HepG2 (cell line): Measurements from ENCODE around the gene MICA. TPM values are rescaled to one million over a fixed set of nuclear protein-coding genes. Genes with fewer than 3 reads are reported as not detected.
A peak's percentile ranks its signal among the peaks of the same experiment; 100 is the strongest.

Source experiments
- CREM ChIP-seq, 2 experiments: sonication (generic) in 1 of 2; formaldehyde crosslinking in 1 of 2; IDR thresholded peaks; 2 replicates each; pipeline versions ENCODE4 v1.4.0 to v1.6.1; 2016 to 2020; ENCODE audit warnings: antibody characterized with exemption in 1 of 2, mild to moderate bottlenecking in 1 of 2, missing genetic modification reagents in 1 of 2
- GATAD2A ChIP-seq: IDR thresholded peaks from 2 replicates; pipeline ENCODE4 v1.6.1; 2016
- HBP1 ChIP-seq: IDR thresholded peaks from 2 replicates; pipeline ENCODE4 v1.6.1; 2016; ENCODE audit warnings: low read depth, control low read depth
- JUND ChIP-seq: sonication (generic); formaldehyde crosslinking; IDR thresholded peaks from 2 replicates; pipeline ENCODE4 v1.8.0; 2022; ENCODE audit warnings: mild to moderate bottlenecking, missing genetic modification reagents
- MIER2 ChIP-seq: IDR thresholded peaks from 2 replicates; pipeline ENCODE4 v1.6.1; 2016; ENCODE audit warnings: missing biosample characterization, missing genetic modification reagents
- NR2F6 ChIP-seq, 2 experiments: IDR thresholded peaks; 2 replicates each; pipeline ENCODE4 v1.6.1; 2016; ENCODE audit warnings: antibody characterized with exemption in 1 of 2, mild to moderate bottlenecking in 1 of 2
- PITX1 ChIP-seq: sonication (generic); formaldehyde crosslinking; IDR thresholded peaks from 2 replicates; pipeline ENCODE4 v1.5.1; 2020; ENCODE audit warnings: mild to moderate bottlenecking, missing genetic modification reagents
- SNRNP70 ChIP-seq: fragments of 200-400 bp; formaldehyde crosslinking; IDR thresholded peaks from 2 replicates; pipeline ENCODE4 v1.6.1; 2017; ENCODE audit warnings: mild to moderate bottlenecking, low read depth, low read length, moderate library complexity
- ZFP1 ChIP-seq: IDR thresholded peaks from 2 replicates; pipeline ENCODE4 v1.6.1; 2016
- ZNF550 ChIP-seq: sonication (generic); formaldehyde crosslinking; IDR thresholded peaks from 2 replicates; pipeline ENCODE4 v1.4.0; 2020; ENCODE audit warnings: mild to moderate bottlenecking, missing genetic modification reagents, borderline replicate concordance
- ZNF687 ChIP-seq: sonication (generic); formaldehyde crosslinking; IDR thresholded peaks from 2 replicates; pipeline ENCODE4 v1.5.1; 2020; ENCODE audit warnings: mild to moderate bottlenecking, missing genetic modification reagents, moderate library complexity
- ZNF747 ChIP-seq: sonication (generic); formaldehyde crosslinking; IDR thresholded peaks from 2 replicates; pipeline ENCODE4 v1.8.1; 2023; ENCODE audit warnings: missing genetic modification reagents, mild to moderate bottlenecking, borderline replicate concordance
- polyA plus RNA-seq, 8 experiments: library from polyadenylated mRNA; depleted of rRNA in 3 of 8; stranded (reverse) in 7 of 8; unstranded in 1 of 8; fragments of >200 nt; fragmentation: Illumina TruSeq in 4 of 8; extraction: Trizol in 4 of 8; gene quantifications; 2 replicates each; pipeline versions ENCODE4 v1.2.1 to v1.2.3, GENCODE V29; 2011 to 2016; ENCODE audit warnings: low read depth in 4 of 8, missing spikeins in 1 of 8, mixed read lengths in 1 of 8; ENCODE audit not compliant: insufficient read depth in 1 of 8
- total RNA-seq, 5 experiments: library from RNA; depleted of rRNA; stranded (reverse); fragments of >200 nt; fragmentation: Illumina TruSeq; extraction: Trizol; gene quantifications; 2 replicates each; pipeline ENCODE4 v1.2.3, GENCODE V29; 2016; ENCODE audit warnings: low read depth in 1 of 5
- TF ChIP-seq, protein P1 (sequence below): sonication (generic); formaldehyde crosslinking; IDR thresholded peaks from 2 replicates; pipeline ENCODE4 v1.4.0; 2020; ENCODE audit warnings: missing genetic modification reagents
- TF ChIP-seq, protein P2 (sequence below): sonication (generic); formaldehyde crosslinking; IDR thresholded peaks from 2 replicates; pipeline ENCODE4 v1.5.0; 2020; ENCODE audit warnings: mild to moderate bottlenecking, missing genetic modification reagents, moderate library complexity
- TF ChIP-seq, protein P3 (sequence below): sonication (generic); formaldehyde crosslinking; IDR thresholded peaks from 2 replicates; pipeline ENCODE4 v1.4.0; 2020; ENCODE audit warnings: missing genetic modification reagents, low read depth, mild to moderate bottlenecking, borderline replicate concordance

The MICA gene
- total and polyA plus RNA-seq, 2 of the 13 experiments (the other 11 are each of a cell fraction or from before 2014, with no cell fraction given): 21.6 to 38.1 TPM

GRCh38 chr6:31366693-31367470 lies 36.5 kb upstream of the MICA start (continued):
- TF ChIP-seq, protein P1, sequence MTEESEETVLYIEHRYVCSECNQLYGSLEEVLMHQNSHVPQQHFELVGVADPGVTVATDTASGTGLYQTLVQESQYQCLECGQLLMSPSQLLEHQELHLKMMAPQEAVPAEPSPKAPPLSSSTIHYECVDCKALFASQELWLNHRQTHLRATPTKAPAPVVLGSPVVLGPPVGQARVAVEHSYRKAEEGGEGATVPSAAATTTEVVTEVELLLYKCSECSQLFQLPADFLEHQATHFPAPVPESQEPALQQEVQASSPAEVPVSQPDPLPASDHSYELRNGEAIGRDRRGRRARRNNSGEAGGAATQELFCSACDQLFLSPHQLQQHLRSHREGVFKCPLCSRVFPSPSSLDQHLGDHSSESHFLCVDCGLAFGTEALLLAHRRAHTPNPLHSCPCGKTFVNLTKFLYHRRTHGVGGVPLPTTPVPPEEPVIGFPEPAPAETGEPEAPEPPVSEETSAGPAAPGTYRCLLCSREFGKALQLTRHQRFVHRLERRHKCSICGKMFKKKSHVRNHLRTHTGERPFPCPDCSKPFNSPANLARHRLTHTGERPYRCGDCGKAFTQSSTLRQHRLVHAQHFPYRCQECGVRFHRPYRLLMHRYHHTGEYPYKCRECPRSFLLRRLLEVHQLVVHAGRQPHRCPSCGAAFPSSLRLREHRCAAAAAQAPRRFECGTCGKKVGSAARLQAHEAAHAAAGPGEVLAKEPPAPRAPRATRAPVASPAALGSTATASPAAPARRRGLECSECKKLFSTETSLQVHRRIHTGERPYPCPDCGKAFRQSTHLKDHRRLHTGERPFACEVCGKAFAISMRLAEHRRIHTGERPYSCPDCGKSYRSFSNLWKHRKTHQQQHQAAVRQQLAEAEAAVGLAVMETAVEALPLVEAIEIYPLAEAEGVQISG (CRISPR knock-in tag): peak; percentile 23; the same call in 1 of the 2 replicates
- TF ChIP-seq MIER2 (CRISPR knock-in tag): peak; percentile 77; the same call in 1 of the 2 replicates
- TF ChIP-seq NR2F6 (IDR thresholded peaks at IDR 0.05): no peak
- peak; percentile 20; the same call in 1 of the 2 replicates for TF ChIP-seq NR2F6 (CRISPR knock-in tag; IDR thresholded peaks at IDR 0.05)
- TF ChIP-seq, protein P2, sequence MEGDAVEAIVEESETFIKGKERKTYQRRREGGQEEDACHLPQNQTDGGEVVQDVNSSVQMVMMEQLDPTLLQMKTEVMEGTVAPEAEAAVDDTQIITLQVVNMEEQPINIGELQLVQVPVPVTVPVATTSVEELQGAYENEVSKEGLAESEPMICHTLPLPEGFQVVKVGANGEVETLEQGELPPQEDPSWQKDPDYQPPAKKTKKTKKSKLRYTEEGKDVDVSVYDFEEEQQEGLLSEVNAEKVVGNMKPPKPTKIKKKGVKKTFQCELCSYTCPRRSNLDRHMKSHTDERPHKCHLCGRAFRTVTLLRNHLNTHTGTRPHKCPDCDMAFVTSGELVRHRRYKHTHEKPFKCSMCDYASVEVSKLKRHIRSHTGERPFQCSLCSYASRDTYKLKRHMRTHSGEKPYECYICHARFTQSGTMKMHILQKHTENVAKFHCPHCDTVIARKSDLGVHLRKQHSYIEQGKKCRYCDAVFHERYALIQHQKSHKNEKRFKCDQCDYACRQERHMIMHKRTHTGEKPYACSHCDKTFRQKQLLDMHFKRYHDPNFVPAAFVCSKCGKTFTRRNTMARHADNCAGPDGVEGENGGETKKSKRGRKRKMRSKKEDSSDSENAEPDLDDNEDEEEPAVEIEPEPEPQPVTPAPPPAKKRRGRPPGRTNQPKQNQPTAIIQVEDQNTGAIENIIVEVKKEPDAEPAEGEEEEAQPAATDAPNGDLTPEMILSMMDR (CRISPR knock-in tag): peak; percentile 98
- no peak; the same call in 1 of the 2 replicates for TF ChIP-seq PITX1 (CRISPR knock-in tag)
- no peak for TF ChIP-seq CREM (IDR thresholded peaks at IDR 0.05)
- TF ChIP-seq CREM (CRISPR knock-in tag; IDR thresholded peaks at IDR 0.05): no peak
- TF ChIP-seq ZNF687 (CRISPR knock-in tag): peak; percentile 62
- TF ChIP-seq JUND (CRISPR knock-in tag): no peak
- peak; percentile 63 for TF ChIP-seq GATAD2A
- no peak for TF ChIP-seq ZFP1 (CRISPR knock-in tag)
- TF ChIP-seq ZNF747: no peak
- TF ChIP-seq SNRNP70: no peak
- TF ChIP-seq ZNF550 (CRISPR knock-in tag): 0 out of 2 replicates have a peak, but pooled peaks have one; percentile 46
- 0 out of 2 replicates have a peak, but pooled peaks have one; percentile 46 for TF ChIP-seq HBP1 (CRISPR knock-in tag)
- TF ChIP-seq, protein P3, sequence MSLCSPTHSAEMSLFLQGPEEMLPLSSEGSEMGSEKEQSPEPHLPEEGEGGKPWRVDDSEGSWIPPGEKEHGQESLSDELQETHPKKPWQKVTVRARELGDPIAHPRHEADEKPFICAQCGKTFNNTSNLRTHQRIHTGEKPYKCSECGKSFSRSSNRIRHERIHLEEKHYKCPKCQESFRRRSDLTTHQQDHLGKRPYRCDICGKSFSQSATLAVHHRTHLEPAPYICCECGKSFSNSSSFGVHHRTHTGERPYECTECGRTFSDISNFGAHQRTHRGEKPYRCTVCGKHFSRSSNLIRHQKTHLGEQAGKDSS: peak; percentile 74; the same call in 1 of the 2 replicates
